ENCODE results near the gene KCNJ12. TPM values are rescaled to one million over a fixed set of nuclear protein-coding genes. Genes with fewer than 3 reads are reported as not detected.

The KCNJ12 gene
- total RNA-seq, 1 experiment from 2014 or later = 5.8 TPM

DNA sequence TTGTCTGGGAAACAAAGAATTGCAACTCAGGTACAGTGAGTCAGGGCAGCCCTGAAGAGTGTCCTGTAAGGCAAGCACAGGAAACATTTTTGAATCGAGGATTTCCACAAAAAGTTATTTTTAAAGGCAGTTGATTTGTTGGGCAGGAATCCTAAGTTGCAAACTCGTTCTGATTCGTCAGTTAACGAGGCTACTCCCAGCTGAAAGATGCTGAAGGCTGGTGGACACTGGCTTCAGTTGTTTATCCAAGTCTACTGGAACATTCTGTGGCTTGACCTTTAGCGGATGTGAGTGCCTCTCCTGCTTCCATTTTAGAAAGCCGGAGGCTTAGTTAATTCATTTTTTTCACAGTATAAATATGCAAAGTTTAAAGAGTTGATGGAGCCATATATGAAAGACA is 84.2 kb downstream of the KCNJ12 start (continued):
- TF ChIP-seq CBX3 (IDR thresholded peaks at IDR 0.05; ENCODE audit: low read depth) (no peak), EZH2phosphoT487 (IDR thresholded peaks at IDR 0.05; ENCODE audit: borderline replicate concordance) (no peak), EGR1 (IDR thresholded peaks at IDR 0.05; ENCODE audit: low read depth) (no peak), CEBPB (IDR thresholded peaks at IDR 0.05; ENCODE audit: low read depth) (no peak), TCF7L2 (IDR thresholded peaks at IDR 0.05; ENCODE audit: borderline replicate concordance, extremely low read depth, insufficient read depth, insufficient read length) (no peak), YY1 (IDR thresholded peaks at IDR 0.05; ENCODE audit: extremely low read depth, insufficient replicate concordance, low read depth, low read length) (no peak), ZFX (IDR thresholded peaks at IDR 0.05) (no peak)

GRCh38 chr17:21462237-21462636 is 86.1 kb downstream of the KCNJ12 start:
- CTCF ChIA-PET = no interaction called here
- H4K20me1 ChIP-seq (ENCODE audit: insufficient read depth) = no peaks in the 10 kb centered on the region
- no peaks in the 10 kb centered on the region for H3K9me2 ChIP-seq (ENCODE audit: insufficient read depth)
- H3K4me3 ChIP-seq (replicated peaks in 1 of 2; ENCODE audit: low read depth in 1 of 2, low read length in 2 of 2) = no peak overlapping the region
- ATAC-seq (no peak), DNase-seq (ENCODE audit: low read depth, low spot score) (no peak)
- H3K4me1 ChIP-seq (ENCODE audit: control insufficient read depth in 1 of 2, insufficient read depth in 2 of 2, low read length in 2 of 2) = peaks cover 4 to 5% of the 10 kb centered on the region in 2 experiments; a peak in 3 of 4 replicates
- no peak for TF ChIP-seq ZBTB33 (IDR thresholded peaks at IDR 0.05; ENCODE audit: extremely low read depth, insufficient replicate concordance, low read length)
- no peak for TF ChIP-seq CEBPB (IDR thresholded peaks at IDR 0.05; ENCODE audit: low read depth)
- no peak for TF ChIP-seq SRF (IDR thresholded peaks at IDR 0.05; ENCODE audit: low read depth)
- TF ChIP-seq FOSL1 (IDR thresholded peaks at IDR 0.05; ENCODE audit: low read depth) = no peak
- no peak for TF ChIP-seq CBX3 (IDR thresholded peaks at IDR 0.05; ENCODE audit: low read depth)
- no peak for TF ChIP-seq REST (IDR thresholded peaks at IDR 0.05; ENCODE audit: low read depth)
- no peak for TF ChIP-seq EZH2phosphoT487 (IDR thresholded peaks at IDR 0.05; ENCODE audit: borderline replicate concordance)
- no peak for TF ChIP-seq TCF7L2 (IDR thresholded peaks at IDR 0.05; ENCODE audit: borderline replicate concordance, extremely low read depth, insufficient read depth, insufficient read length)
- TF ChIP-seq YY1 (IDR thresholded peaks at IDR 0.05; ENCODE audit: extremely low read depth, insufficient replicate concordance, low read depth, low read length) = no peak
- no peak for TF ChIP-seq ELF1 (IDR thresholded peaks at IDR 0.05; ENCODE audit: borderline replicate concordance, low read depth)
- TF ChIP-seq JUND (IDR thresholded peaks at IDR 0.05) = no peak
- TF ChIP-seq SP1 (IDR thresholded peaks at IDR 0.05; ENCODE audit: low read depth) = no peak
- TF ChIP-seq RAD21 (IDR thresholded peaks at IDR 0.05; ENCODE audit: low read depth) = no peak
- TF ChIP-seq, protein P1, sequence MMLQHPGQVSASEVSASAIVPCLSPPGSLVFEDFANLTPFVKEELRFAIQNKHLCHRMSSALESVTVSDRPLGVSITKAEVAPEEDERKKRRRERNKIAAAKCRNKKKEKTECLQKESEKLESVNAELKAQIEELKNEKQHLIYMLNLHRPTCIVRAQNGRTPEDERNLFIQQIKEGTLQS (IDR thresholded peaks at IDR 0.05) = no peak
- H3K27me3 ChIP-seq (ENCODE audit: insufficient read depth, low read length) = 0 out of 2 replicates have a peak, but pooled peaks cover 5% of the 10 kb centered on the region
- H2AFZ ChIP-seq (ENCODE audit: low read depth, low read length, poor library complexity, severe bottlenecking) = no peak overlapping the region
- no peaks in the 10 kb centered on the region for H3K9me3 ChIP-seq (ENCODE audit: control insufficient read depth in 1 of 2, insufficient read depth in 1 of 2, low read depth in 1 of 2, low read length in 2 of 2)
- H3K79me2 ChIP-seq (ENCODE audit: insufficient read depth, low read length) = no peaks in the 10 kb centered on the region
- BruUV-seq (replicated peaks) = no TSS peak
- no peak overlapping the region for H3K4me2 ChIP-seq (ENCODE audit: low read length)
- RAD21 ChIA-PET (ENCODE audit: low non-redundant PET in 1 of 2, low total read pairs in 2 of 2, uncharacterized antibody in 2 of 2, unreplicated experiment in 2 of 2) = no interaction called here
- POLR2A ChIA-PET = no interaction called here
- H3K36me3 ChIP-seq (ENCODE audit: control insufficient read depth in 1 of 2, insufficient read depth in 2 of 2, low read length in 2 of 2) = no peaks in the 10 kb centered on the region
- H3K27ac ChIP-seq (ENCODE audit: low read depth, low read length) = no peak overlapping the region
- intact Hi-C loops (cut with micrococcal nuclease) = no loop called here
- no peak overlapping the region for H3K9ac ChIP-seq (ENCODE audit: low read length)

Measured in HCT116 (cell line).